Measurements from ENCODE around the gene REC114.
"Not testable (repeated sequence)": the region's sequence is repeated elsewhere in the genome, so short reads cannot be mapped to it uniquely, and the experiment has no call there.

The REC114 gene

DNA sequence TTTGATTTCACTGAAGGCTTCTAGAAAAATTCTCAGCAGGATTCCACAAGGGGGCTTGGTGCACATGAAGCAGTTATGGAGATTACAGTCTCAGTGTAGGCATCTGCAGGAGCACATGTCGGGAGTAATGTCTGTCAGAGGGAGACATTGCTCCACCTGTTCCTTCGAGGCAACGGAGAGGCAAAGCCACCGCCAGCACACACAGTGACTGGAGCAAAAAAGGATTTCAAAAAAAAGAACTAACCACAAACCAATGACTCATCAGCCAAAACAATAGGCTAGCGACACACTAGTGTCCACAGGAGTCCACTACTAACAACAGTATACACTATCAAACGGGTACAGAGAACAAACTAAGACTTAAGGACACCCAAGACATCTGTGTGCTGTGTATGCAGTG, 121.3 kb downstream of the REC114 start:
- peak overlapping the region; percentile 59 for H3K27ac Mint-ChIP-seq
- H3K27me3 Mint-ChIP-seq: no peaks in the 10 kb centered on the region
- no peak for ATAC-seq (replicated peaks)
- DNase-seq: no peak
- H3K4me3 Mint-ChIP-seq: no peak overlapping the region
- H3K36me3 Mint-ChIP-seq: peaks cover 23 to 39% of the 10 kb centered on the region in 2 donors
- H3K9me3 Mint-ChIP-seq: no peaks in the 10 kb centered on the region
- H3K4me1 Mint-ChIP-seq: no peaks in the 10 kb centered on the region

DNA sequence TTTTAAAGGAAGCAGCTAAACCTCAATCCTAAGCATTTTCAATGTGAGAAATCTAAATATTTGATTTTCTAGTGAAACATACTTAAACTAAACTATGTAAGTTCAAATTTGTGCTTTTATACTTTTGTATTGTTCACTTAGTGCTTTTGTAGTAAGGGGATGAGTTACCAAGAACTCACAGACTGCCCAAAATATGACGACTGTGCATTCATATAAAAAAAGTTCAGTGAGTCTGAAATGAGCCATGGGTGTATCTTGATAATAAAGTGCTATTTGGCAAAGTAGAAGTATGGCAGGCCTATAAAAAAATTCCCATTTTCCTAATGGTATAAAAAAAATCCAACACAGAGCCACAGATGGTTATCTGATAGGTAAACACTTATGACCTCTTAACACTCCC, 124.1 kb downstream of the REC114 start:
- Mint-ChIP-seq H3K27ac (no peak overlapping the region), H3K4me3 (no peak overlapping the region), H3K36me3 (peaks cover 40 to 62% of the 10 kb centered on the region in 2 donors), H3K27me3 (no peaks in the 10 kb centered on the region), H3K4me1 (peaks cover 11 to 18% of the 10 kb centered on the region in 2 donors), H3K9me3 (no peaks in the 10 kb centered on the region)
- DNase-seq (no peak), ATAC-seq (replicated peaks) (no peak)

DNA sequence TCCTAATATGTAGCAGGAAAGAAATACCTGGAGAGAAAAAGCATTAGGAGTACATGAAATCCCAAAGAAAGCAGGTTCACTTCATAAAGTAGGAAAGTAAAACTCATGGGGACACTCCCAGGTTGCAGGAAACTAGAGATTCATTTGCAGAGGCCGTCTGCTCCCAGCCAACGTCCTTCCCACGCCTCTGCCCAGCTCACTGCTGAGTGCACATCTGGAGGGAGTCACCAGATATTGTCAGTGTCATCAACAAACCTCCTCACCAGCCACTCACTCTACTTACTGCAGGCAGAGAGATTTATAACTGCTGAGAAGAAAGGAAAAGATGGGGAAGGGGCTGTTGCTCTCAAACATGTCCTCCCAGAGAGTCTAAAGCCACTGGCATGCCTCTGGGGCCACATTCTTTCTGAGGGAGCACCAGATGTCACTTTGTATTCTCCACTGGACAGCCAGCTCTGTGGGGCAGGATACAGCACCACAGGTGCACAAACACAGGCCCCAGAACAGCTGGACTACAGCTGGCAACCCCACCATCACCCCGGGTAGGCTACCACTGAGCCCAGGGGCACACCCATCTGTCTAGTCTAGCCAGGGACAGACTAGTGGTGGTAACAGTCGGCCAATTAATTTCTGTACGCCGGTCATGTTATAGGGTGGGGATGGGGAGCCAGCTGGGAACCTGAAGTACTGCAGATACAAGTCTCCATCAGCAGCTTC, 125.8 kb downstream of the REC114 start:
- ATAC-seq (replicated peaks) (no peak), DNase-seq (no peak)
- Mint-ChIP-seq H3K36me3 (peaks cover 38 to 63% of the 10 kb centered on the region in 2 donors), H3K4me1 (peaks cover 11 to 18% of the 10 kb centered on the region in 2 donors), H3K4me3 (no peak overlapping the region), H3K9me3 (no peaks in the 10 kb centered on the region), H3K27ac (no peak overlapping the region), H3K27me3 (no peaks in the 10 kb centered on the region)

DNA sequence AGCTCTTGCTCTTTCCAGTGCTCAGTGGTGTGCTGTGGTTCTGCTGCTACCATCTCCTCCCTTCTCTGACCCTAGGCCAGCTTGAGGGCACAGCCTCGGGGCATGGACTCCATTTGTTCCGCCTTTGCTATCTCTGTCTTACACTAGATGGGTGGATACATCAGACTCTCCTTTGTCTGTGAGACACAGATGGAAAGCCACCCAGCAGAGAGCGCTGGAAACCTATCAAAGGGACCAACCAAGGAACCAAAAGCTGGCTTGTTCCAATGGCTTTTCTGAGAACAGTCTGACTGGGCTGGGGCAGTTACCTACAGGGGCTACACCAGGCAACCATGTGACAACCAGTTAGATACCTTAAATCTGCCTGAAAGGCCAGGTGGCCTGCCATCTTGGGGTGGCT, 126.4 kb downstream of the REC114 start:
- Mint-ChIP-seq H3K4me3 (no peak overlapping the region), H3K9me3 (no peaks in the 10 kb centered on the region), H3K27me3 (no peaks in the 10 kb centered on the region), H3K36me3 (peaks cover 38 to 64% of the 10 kb centered on the region in 2 donors), H3K4me1 (peaks cover 11 to 18% of the 10 kb centered on the region in 2 donors), H3K27ac (peak overlapping the region; percentile 31)
- ATAC-seq (replicated peaks) (no peak), DNase-seq (no peak)

DNA sequence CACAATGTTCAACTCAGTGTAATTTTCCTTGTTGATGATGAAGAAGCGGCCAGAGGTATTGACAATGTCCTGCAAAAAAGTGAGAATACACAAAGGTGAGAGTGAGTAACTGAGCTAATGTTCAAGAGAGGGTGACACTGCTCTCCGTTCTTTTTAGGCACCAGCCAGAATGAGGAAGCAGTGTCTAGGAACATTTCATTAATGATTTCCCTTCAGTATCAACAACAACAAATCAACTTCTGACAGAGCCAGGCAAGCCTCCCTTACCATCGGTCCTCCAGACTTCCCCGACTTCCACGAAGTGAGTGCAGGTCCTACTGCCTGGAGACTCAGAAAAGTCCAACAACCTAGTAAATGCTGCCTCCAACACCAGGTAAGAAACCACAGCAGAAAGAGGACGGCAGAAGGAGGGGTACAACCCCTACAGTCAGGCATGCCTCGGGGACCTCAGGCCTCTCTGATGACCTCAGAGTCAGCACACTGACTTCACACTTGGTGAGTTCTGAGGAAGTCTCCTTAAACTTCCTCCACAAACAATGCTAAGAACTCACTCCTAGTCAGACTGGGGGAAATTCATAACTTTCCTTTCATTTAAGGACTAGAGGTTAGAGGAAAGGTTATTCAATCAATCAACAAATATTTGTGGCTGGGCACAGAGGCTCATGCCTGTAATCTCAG, 127.5 kb downstream of the REC114 start:
- Mint-ChIP-seq H3K36me3 (peaks cover 36 to 56% of the 10 kb centered on the region in 2 donors), H3K9me3 (no peaks in the 10 kb centered on the region), H3K4me3 (peak overlapping the region in 1 of 2 donors; percentile 47), H3K4me1 (peaks cover 11 to 18% of the 10 kb centered on the region in 2 donors), H3K27ac (peak overlapping the region; percentile 79), H3K27me3 (no peaks in the 10 kb centered on the region)
- ATAC-seq (replicated peaks) (peak; percentile 87 to 91), DNase-seq (peak; percentile 20)

DNA sequence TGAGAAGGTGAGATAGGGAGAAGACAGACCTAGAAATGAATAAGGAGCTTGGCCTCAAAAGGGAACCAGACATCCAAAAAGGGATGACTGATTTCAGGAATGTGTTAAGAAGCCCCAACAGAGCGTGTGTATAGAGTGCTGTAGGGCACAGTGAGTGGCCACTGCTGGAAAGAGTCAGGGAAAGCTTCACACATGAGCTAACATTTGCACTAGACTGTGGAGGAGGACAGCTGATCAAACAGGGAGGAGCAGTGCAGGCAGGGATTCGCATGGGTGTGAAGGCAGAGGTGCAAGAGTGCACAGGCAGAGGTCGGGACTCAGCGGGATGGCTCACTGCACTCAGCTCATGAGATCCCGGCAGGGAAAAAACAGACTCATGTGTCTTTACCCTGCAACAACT, 128.4 kb downstream of the REC114 start:
- peaks cover 36 to 62% of the 10 kb centered on the region in 2 donors for H3K36me3 Mint-ChIP-seq
- H3K27ac Mint-ChIP-seq: peak overlapping the region; percentile 21
- DNase-seq: no peak

DNA sequence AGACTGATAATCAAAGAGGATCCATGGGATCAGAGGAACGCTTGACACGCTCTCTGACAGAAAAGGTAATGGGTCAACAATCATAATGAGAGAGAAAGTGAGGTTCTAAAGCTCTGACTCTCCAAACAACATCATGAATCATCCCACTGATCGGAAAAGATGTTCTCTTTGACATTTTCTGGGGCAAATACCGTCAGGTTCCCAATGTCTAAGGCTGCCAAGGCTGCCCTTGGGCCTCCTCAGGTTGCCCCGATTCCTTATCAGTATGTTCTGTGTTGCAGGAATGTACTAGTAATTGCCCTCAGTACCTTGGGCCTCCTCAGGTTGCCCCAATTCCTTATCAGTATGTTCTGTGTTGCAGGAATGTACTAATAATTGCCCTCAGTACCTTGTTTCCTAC, 129.3 kb downstream of the REC114 start:
- no peak overlapping the region for H3K27ac Mint-ChIP-seq
- H3K4me1 Mint-ChIP-seq: peaks cover 11 to 18% of the 10 kb centered on the region in 2 donors
- peaks cover 31 to 64% of the 10 kb centered on the region in 2 donors for H3K36me3 Mint-ChIP-seq
- ATAC-seq (replicated peaks) (no peak), DNase-seq (no peak)
- no peak overlapping the region for H3K4me3 Mint-ChIP-seq
- no peaks in the 10 kb centered on the region for H3K9me3 Mint-ChIP-seq
- no peaks in the 10 kb centered on the region for H3K27me3 Mint-ChIP-seq

More for the DNA sequence above, 128.4 kb downstream of the REC114 start:
- Mint-ChIP-seq H3K4me1 (peaks cover 11 to 18% of the 10 kb centered on the region in 2 donors), H3K4me3 (no peak overlapping the region), H3K9me3 (no peaks in the 10 kb centered on the region), H3K27me3 (no peaks in the 10 kb centered on the region)
- ATAC-seq (replicated peaks): peak; percentile 13 to 44

DNA sequence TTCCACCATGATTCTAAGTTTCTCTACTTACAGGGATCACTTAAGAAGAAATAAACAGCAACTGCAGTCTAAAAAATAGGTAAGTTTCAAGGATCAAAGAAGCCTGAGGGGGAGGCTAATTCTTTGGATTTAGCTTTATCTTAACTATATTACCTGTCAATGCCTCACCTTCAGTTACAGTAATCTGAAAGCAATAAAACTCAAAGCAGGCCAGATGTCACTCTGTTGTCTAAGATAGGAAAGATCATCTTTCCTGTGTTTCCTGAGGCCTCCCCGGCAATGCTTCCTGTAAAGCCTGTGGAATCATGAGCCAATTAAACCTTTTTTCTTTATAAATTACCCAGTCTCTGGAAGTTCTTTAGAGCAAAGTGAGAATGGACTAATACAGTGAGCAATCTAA, 130.1 kb downstream of the REC114 start:
- peaks cover 11 to 18% of the 10 kb centered on the region in 2 donors for H3K4me1 Mint-ChIP-seq
- no peaks in the 10 kb centered on the region for H3K27me3 Mint-ChIP-seq
- ATAC-seq (replicated peaks) (no peak), DNase-seq (no peak)
- H3K4me3 Mint-ChIP-seq: no peak overlapping the region
- H3K27ac Mint-ChIP-seq: no peak overlapping the region
- H3K9me3 Mint-ChIP-seq: no peaks in the 10 kb centered on the region
- peaks cover 29 to 65% of the 10 kb centered on the region in 2 donors for H3K36me3 Mint-ChIP-seq

DNA sequence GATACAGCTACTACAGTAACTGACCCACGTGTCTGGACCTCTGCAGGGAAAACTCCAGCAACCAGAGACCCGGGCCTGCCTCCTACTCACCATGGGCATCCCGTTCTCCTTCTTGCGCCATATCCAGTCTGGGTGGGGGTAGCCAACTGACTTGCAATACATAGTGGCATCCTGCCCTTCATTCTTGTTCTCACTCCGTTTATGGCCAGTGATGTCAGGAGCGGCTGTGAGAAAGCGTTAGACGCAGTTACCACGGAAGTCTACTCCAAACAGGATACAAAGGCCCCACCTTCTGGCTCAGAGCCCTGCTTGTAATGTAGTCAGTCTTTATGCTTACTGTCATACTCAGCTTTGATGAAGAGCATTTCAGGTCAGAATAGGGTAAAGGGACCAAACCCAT, 130.6 kb downstream of the REC114 start:
- Mint-ChIP-seq H3K27me3 (no peaks in the 10 kb centered on the region), H3K4me1 (peaks cover 11 to 18% of the 10 kb centered on the region in 2 donors), H3K27ac (no peak overlapping the region), H3K4me3 (no peak overlapping the region), H3K36me3 (peaks cover 32 to 64% of the 10 kb centered on the region in 2 donors), H3K9me3 (no peaks in the 10 kb centered on the region)
- DNase-seq (no peak), ATAC-seq (replicated peaks) (no peak)

DNA sequence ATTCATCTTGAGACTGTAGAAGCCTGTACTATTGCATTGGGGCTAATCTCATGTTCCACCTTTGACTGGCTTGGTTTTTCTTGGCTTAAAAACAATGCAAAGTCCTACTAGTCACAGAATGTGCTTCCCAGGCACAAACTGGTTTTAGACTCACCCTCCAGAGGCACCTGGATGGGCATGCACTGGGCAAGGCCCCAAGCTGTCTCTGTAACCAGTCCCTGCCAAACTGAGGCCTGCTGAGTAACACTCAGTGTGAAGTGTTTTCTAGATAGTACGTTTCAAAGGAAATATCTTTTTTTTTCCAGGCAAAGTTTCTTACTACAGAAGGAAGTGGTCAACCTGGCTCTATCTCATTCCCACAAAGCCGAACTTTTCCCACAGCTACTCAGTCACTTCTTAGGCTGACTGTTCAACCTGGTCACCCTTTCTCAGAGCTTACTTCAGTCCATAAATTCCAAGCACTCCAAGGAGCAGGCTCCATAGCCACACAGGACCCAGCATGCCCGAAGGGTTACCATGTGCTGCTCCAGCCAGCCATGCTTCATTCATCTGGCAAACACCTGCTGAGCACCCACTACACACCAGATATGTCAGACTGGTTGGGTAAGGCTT, 132.8 kb downstream of the REC114 start:
- Mint-ChIP-seq H3K27ac (peak overlapping the region; percentile 65), H3K4me3 (no peak overlapping the region), H3K36me3 (peaks cover 18 to 48% of the 10 kb centered on the region in 2 donors), H3K27me3 (no peaks in the 10 kb centered on the region), H3K4me1 (peaks cover 4 to 9% of the 10 kb centered on the region in 2 donors), H3K9me3 (no peaks in the 10 kb centered on the region)
- DNase-seq (no peak), ATAC-seq (replicated peaks) (no peak)

DNA sequence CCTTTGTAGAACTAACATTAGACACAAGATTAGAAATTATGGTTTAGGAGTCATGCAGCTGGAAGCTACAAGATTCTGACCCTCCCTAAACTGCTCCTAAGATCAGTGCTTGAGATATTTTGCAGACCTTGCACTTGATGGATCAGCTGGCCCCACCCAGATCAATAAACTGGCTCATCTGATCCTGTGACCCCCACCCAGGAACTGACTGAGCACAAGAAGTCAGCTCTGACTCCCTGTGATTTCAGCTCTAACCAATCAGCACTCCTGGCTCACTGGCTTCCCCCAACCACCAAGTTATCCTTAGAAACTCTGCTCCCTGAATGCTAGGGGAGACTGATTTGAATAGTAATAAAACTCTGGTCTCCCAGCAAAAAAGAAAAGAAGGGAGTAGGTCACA, 134.6 kb downstream of the REC114 start:
- H3K36me3 Mint-ChIP-seq: peaks cover 17 to 44% of the 10 kb centered on the region in 2 donors
- DNase-seq; H3K9me3 Mint-ChIP-seq; H3K27ac Mint-ChIP-seq; H3K4me1 Mint-ChIP-seq; H3K27me3 Mint-ChIP-seq; ATAC-seq (replicated peaks); H3K4me3 Mint-ChIP-seq: not testable (repeated sequence)

DNA sequence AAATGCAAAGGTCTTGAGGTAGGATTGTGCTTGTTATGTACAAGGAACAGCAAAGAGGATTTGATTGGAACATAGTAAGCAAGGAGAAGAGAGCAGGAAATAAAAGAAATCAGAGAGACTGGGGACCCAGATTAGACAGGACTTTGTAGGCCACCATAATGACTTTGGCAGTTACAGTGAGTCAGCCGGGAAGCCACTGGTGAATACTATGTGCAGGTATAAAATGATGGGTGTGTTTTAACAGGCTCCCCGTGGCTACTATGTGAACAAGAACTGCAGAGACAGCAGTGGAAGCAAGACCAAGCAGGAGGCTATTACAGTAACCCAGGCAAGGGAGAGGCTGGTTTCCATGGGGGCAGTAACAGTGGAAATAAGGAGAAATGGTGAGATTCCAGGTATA, 135.1 kb downstream of the REC114 start:
- Mint-ChIP-seq H3K27ac (no peak overlapping the region), H3K27me3 (no peaks in the 10 kb centered on the region), H3K36me3 (peaks cover 21 to 44% of the 10 kb centered on the region in 2 donors), H3K4me3 (no peak overlapping the region), H3K9me3 (no peaks in the 10 kb centered on the region), H3K4me1 (no peaks in the 10 kb centered on the region)
- ATAC-seq (replicated peaks) (no peak), DNase-seq (no peak)

DNA sequence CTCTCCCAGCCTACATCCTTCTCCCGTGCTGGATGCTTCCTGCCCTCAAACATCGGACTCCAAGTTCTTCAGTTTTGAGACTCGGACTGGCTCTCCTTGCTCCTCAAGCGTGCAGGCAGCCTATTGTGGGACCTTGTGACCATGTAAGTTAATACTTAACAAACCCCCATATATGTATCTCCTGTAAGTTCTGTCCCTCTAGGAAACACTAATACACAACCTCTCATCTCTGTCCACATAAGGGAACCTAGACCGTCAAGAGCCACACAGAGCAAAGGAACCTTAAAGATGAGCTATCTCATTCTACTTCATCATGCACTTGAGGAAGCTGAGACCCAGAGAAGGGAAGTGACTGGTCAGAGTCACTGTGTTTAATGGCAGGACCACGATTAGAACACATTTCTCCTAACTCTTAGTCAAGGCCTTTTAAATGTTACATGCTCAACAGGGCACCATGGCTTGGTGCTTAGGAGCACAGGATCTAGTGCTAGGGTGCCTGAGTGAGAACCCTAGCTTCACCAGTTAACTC, 140.0 kb downstream of the REC114 start:
- ATAC-seq (replicated peaks) (no peak), DNase-seq (no peak)
- H3K36me3 Mint-ChIP-seq: peaks cover 32 to 66% of the 10 kb centered on the region in 2 donors

DNA sequence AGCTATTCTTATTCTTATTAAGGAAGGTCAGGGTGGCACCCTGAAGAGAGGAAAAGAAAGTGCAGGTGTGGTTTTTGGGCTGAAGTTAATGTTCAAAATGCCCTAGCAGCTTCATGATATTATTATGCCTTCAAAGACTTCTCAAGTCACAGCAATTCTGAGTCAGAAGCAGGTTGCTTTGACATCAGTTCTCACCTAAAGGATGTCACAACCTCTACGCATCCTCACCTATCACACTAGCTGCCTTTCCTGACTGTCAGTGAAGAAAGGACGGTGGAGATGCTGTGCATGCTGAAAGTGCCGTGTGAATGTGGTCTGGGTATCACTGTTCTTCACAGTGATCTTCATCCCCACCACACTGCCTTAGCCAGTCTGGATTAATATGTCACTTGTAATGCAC, 140.6 kb downstream of the REC114 start:
- no peaks in the 10 kb centered on the region for H3K4me1 Mint-ChIP-seq
- H3K9me3 Mint-ChIP-seq: no peaks in the 10 kb centered on the region
- H3K27me3 Mint-ChIP-seq: no peaks in the 10 kb centered on the region
- peaks cover 32 to 67% of the 10 kb centered on the region in 2 donors for H3K36me3 Mint-ChIP-seq
- H3K27ac Mint-ChIP-seq: no peak overlapping the region
- ATAC-seq (replicated peaks) (no peak), DNase-seq (no peak)
- no peak overlapping the region for H3K4me3 Mint-ChIP-seq

More for the DNA sequence above, 140.0 kb downstream of the REC114 start:
- Mint-ChIP-seq H3K4me3 (no peak overlapping the region), H3K27me3 (no peaks in the 10 kb centered on the region), H3K9me3 (no peaks in the 10 kb centered on the region), H3K4me1 (no peaks in the 10 kb centered on the region), H3K27ac (no peak overlapping the region)

Measured in stimulated activated naive B cell treated with anti-CD40 and anti-IgM and Interleukin-4, amounts not matched to agents 10 μg/mL and 1 μg/mL and 100 μg/mL, for 72 hours (primary cell).